ENCODE measurements around the gene COL24A1.

COL24A1 gene

DNA sequence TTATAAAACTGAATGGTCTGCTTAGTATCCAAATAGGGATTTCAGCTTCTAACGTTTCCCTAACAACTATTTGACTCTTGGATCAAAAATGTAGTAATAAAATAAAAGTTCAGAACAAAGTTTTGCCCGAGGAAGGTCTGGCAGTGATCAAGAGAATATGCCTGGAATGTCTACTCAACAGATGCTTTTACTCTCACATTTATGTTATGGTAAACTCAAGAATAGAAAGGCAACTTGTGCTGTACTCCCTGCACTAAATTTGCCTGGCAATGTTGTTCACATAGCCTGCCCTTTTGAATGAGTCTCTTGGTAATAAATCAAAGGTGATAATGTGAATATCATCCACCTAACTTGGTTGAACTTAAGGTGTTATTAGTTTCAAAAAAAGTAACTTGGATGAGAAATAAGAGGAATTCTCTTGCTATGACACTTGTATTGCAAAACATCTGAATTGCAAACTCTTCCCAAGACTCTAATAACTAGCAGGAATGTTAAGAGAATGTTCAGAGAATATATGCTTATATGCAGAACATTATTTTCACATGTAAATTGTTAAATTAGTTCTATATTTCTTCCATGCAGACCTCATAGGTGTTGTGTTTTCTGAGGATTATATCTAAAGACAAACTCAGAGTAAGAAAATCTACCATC, 215.8 kb downstream of the COL24A1 start:
- H3K4me3 Mint-ChIP-seq = no peak overlapping the region

DNA sequence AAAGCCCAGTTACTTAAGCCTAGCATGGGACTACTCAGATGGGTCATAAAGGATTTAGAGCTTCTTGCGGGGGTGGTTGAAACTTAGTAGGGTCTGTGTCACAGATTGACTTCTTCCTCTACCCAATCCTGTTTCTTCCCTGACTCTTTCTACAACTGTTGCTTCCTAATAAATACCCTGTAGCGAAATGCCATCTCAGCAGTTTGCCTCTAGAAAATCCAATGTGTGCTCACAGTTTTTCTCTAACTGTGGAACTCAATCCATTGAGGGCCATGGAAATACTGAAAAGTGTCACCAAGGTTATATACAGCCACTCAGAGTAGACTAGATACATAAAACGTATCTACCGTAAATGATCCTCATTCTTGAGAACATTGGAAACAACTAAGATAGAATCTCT, 217.7 kb downstream of the COL24A1 start:
- Mint-ChIP-seq H3K9me3 (ENCODE audit: low read depth) (no peaks in the 10 kb centered on the region), H3K4me1 (ENCODE audit: low read depth) (no peaks in the 10 kb centered on the region), H3K4me3 (no peak overlapping the region), H3K27me3 (no peaks in the 10 kb centered on the region), H3K36me3 (no peaks in the 10 kb centered on the region), H3K27ac (no peak overlapping the region)

More for the DNA sequence above, 215.8 kb downstream of the COL24A1 start:
- Mint-ChIP-seq H3K4me1 (ENCODE audit: low read depth) (no peaks in the 10 kb centered on the region), H3K27me3 (no peaks in the 10 kb centered on the region), H3K36me3 (no peaks in the 10 kb centered on the region), H3K27ac (no peak overlapping the region), H3K9me3 (ENCODE audit: low read depth) (no peaks in the 10 kb centered on the region)

DNA sequence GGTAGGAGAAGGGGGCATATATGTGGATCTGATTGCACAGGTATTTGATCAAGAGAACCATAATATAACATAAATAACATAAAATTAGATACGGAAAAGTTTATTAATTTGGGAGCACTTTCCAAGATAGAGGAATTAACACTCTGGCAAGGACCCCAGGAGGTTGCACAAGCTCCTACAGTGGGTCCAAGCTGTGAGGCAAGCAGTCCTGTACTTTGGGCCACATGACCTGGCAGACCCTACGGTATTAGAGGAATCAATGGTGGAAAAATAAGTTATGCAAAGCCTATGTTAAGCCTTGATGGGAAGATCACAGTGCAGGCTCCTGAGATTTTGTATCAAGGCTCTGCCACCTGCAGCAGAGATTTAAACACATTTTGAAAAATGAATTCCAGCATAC, 220.1 kb downstream of the COL24A1 start:
- Mint-ChIP-seq H3K27ac (no peak overlapping the region), H3K36me3 (no peaks in the 10 kb centered on the region), H3K4me1 (ENCODE audit: low read depth) (no peaks in the 10 kb centered on the region), H3K4me3 (no peak overlapping the region), H3K9me3 (ENCODE audit: low read depth) (no peaks in the 10 kb centered on the region), H3K27me3 (no peaks in the 10 kb centered on the region)

DNA sequence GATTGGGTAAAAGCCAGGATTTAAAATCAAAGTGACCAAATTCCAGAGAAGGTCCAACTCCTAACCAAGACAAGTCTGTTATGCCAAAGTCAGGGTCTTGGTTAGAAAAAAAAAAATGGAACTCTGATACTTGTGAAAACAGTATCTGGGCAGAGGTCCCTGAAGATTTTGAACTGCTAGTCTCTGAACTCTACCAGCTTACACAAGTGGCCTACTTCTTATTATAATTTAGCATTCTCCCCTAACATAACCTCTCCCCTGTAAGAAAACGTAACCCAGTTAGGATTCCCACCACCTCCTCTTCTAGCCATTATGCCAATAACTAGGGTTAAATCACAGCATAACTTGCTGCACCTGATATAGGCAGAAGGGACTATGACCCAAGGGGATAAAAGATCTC, 220.5 kb downstream of the COL24A1 start:
- Mint-ChIP-seq H3K27me3 (no peaks in the 10 kb centered on the region), H3K4me3 (no peak overlapping the region), H3K36me3 (no peaks in the 10 kb centered on the region), H3K27ac (no peak overlapping the region), H3K4me1 (ENCODE audit: low read depth) (no peaks in the 10 kb centered on the region), H3K9me3 (ENCODE audit: low read depth) (no peaks in the 10 kb centered on the region)

DNA sequence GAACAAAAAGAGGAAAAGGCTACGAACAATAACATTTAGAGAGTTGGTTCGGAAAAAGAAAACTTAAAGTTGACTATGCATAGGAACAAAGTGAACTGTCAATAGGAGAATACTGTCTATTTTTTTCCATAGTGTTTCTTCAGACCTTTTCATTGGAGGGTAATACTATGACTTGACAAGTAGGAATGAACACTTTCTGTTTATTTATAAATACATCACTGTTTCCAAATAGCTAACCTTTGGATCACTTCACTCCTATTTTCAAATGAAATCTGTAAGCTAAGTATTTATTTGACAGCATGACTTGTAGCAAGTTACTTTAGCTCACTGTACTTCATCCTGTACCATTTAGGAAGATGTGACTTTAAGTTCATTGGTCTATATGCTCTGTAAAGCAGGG, 221.3 kb downstream of the COL24A1 start:
- Mint-ChIP-seq H3K27ac (no peak overlapping the region), H3K4me1 (ENCODE audit: low read depth) (no peaks in the 10 kb centered on the region), H3K36me3 (no peaks in the 10 kb centered on the region), H3K9me3 (ENCODE audit: low read depth) (no peaks in the 10 kb centered on the region), H3K4me3 (no peak overlapping the region), H3K27me3 (no peaks in the 10 kb centered on the region)

DNA sequence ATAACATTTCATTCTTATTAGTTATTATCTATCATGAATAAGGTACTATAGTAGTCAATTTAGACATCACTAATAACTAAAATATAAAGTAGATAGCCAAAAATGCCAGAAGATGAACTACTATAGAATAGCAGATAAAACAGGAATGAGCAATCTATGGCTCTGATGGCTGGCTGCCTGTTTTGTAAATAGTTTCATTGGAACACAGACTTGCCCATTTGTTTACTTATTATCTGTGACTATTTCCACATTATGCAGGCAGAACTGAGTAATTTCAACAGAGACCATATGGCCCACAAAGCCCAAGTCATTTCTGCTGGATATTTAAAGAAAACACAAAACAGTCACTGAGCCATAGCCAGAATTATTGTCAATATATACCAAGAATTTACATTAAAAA, 222.1 kb downstream of the COL24A1 start:
- Mint-ChIP-seq H3K27me3 (no peaks in the 10 kb centered on the region), H3K36me3 (no peaks in the 10 kb centered on the region), H3K4me3 (no peak overlapping the region), H3K9me3 (ENCODE audit: low read depth) (no peaks in the 10 kb centered on the region), H3K4me1 (ENCODE audit: low read depth) (no peaks in the 10 kb centered on the region), H3K27ac (no peak overlapping the region)

DNA sequence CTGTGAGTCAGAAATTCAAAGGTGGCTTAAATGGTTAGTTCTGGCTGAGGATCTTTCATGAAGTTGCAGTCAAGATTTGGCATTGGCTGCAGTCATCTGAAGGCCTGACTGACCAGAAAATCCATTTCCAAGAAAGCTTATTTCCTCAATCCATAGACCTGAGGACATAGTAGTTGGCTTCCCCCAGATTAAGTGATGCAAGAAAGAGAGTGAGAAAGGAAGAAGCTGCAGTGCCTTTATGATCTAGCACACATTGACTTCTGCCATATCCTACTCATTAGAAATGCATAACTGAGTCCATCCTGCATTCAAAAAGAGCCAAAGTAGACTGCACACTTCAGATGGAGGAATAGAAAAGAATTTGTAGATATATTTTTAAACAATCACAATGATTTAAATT, 222.6 kb downstream of the COL24A1 start:
- Mint-ChIP-seq H3K36me3 (no peaks in the 10 kb centered on the region), H3K4me3 (no peak overlapping the region), H3K27me3 (no peaks in the 10 kb centered on the region), H3K4me1 (ENCODE audit: low read depth) (no peaks in the 10 kb centered on the region), H3K9me3 (ENCODE audit: low read depth) (no peaks in the 10 kb centered on the region), H3K27ac (no peak overlapping the region)

DNA sequence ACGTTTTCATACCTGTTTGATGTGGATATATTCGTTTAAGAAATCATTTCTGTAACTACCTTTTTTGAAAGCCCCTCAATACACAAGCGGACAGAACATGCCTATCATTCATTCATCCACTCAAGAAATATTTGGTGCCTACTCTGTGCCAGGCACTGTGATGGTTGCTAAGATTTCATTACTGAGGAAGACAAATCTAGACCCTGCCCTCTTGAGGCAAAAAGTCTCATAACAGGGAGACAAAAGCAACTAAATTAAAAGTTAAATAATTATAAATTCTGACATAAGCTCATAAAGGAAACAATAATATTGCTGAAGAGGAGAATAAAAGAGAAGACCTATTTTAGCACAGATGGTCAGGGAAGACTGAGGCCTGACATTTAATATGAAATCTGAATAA, 244.8 kb downstream of the COL24A1 start:
- H3K4me3 Mint-ChIP-seq = no peak overlapping the region
- H3K27me3 Mint-ChIP-seq = no peaks in the 10 kb centered on the region
- H3K4me1 Mint-ChIP-seq (ENCODE audit: low read depth) = no peaks in the 10 kb centered on the region
- H3K36me3 Mint-ChIP-seq = no peaks in the 10 kb centered on the region
- no peak overlapping the region for H3K27ac Mint-ChIP-seq
- H3K9me3 Mint-ChIP-seq (ENCODE audit: low read depth) = no peaks in the 10 kb centered on the region

DNA sequence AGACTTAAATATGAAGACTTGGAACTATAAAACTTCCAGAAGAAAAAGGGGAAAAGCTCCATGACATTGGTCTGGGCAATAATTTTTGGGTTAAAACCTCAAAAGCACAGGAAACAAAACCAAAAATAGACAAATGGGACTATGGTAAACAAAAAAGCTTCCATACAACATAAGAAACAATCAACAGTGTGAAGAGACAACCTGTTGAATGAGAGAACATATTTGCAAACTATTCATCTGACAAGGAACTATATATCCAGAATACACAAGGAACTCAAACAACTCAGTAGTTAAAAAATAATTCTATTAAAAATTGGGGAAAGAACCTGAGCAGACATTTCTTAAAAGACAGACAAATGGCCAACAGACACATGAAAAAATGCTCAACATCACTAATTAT, 255.7 kb downstream of the COL24A1 start:
- no peak overlapping the region for H3K27ac Mint-ChIP-seq
- no peaks in the 10 kb centered on the region for H3K9me3 Mint-ChIP-seq (ENCODE audit: low read depth)
- H3K36me3 Mint-ChIP-seq = no peaks in the 10 kb centered on the region
- no peaks in the 10 kb centered on the region for H3K27me3 Mint-ChIP-seq
- H3K4me1 Mint-ChIP-seq (ENCODE audit: low read depth) = no peaks in the 10 kb centered on the region
- no peak overlapping the region for H3K4me3 Mint-ChIP-seq

DNA sequence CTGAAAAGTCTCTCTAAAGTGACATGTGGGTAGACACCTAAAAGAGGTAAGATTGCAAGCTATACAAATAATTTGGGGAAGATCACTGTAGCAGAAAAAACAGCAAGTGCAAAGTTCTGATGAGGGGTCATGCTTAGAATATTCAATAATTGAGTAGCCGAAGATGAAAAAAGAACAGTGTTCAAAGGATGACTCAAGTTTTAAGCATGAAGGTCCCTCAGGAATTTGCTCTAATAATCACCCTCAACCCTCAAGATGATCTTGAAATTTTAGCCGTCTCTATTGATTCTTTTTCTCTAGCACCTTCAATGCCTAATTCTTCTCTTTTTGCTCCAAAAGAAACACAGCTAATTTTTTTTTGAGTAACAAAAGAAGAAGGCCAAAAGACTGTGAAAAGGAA, 257.7 kb downstream of the COL24A1 start:
- H3K4me3 Mint-ChIP-seq = no peak overlapping the region
- H3K9me3 Mint-ChIP-seq (ENCODE audit: low read depth) = no peaks in the 10 kb centered on the region
- H3K36me3 Mint-ChIP-seq = no peaks in the 10 kb centered on the region
- no peak overlapping the region for H3K27ac Mint-ChIP-seq
- no peaks in the 10 kb centered on the region for H3K27me3 Mint-ChIP-seq
- H3K4me1 Mint-ChIP-seq (ENCODE audit: low read depth) = no peaks in the 10 kb centered on the region

DNA sequence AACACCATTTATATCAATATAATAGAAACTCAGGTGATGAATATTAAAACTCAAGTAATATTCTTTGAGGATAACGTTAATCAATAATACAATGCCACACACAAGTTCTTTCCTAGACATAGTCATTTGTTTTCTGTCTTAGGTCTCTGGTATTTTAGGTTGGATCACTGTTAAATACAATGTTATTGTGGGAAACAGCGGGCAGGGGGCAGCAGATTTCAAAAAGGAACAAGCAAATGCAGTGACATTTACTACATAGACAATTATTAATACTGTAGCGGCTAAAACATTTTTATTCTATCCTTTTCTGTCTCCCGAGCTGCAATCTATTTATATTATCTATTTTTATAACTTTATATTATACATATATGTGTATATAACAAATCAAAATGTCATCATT, 261.9 kb downstream of the COL24A1 start:
- Mint-ChIP-seq H3K27ac (no peak overlapping the region), H3K4me1 (ENCODE audit: low read depth) (no peaks in the 10 kb centered on the region), H3K4me3 (no peak overlapping the region), H3K36me3 (no peaks in the 10 kb centered on the region), H3K27me3 (no peaks in the 10 kb centered on the region), H3K9me3 (ENCODE audit: low read depth) (no peaks in the 10 kb centered on the region)

DNA sequence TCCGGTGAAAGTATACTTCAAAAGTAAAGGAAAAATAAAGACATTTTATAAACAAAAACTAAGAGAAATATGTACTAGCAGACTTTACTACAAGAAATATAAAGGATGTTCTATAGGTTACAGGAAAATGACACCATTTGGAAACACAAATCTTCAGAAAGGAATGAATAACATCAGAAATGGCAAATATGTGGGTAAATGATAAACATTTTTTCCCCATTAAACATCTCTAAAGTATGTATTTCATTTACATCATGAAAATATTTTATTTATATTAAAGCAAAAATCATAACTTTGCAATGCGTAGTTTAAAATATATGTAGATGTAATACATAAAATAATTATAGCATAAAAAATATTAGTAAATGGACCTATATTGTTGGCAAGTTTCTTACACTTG, 264.2 kb downstream of the COL24A1 start:
- Mint-ChIP-seq H3K27ac (no peak overlapping the region), H3K36me3 (no peaks in the 10 kb centered on the region), H3K27me3 (no peaks in the 10 kb centered on the region), H3K4me1 (ENCODE audit: low read depth) (no peaks in the 10 kb centered on the region), H3K9me3 (ENCODE audit: low read depth) (no peaks in the 10 kb centered on the region), H3K4me3 (no peak overlapping the region)

DNA sequence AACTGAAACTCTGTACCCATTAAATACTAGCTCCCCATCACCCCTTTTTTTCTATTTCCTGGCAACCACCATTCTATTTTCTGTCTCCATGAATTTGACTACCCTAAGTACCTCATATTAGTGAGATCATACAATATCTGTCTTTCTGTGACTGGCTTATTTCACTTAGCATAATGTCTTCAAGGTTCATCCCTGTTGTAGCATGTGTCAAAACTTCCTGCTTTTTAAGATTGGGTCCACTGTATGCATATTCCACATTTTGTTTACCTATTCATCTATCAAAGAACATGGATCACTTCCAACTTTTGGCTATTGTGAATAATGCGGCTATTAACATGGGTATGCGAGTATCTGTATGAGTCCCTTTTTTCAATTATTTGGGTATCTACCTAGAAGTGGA, 266.7 kb downstream of the COL24A1 start:
- Mint-ChIP-seq H3K9me3 (ENCODE audit: low read depth) (no peaks in the 10 kb centered on the region), H3K4me1 (ENCODE audit: low read depth) (no peaks in the 10 kb centered on the region), H3K27ac (no peak overlapping the region), H3K4me3 (no peak overlapping the region), H3K27me3 (no peaks in the 10 kb centered on the region), H3K36me3 (no peaks in the 10 kb centered on the region)

DNA sequence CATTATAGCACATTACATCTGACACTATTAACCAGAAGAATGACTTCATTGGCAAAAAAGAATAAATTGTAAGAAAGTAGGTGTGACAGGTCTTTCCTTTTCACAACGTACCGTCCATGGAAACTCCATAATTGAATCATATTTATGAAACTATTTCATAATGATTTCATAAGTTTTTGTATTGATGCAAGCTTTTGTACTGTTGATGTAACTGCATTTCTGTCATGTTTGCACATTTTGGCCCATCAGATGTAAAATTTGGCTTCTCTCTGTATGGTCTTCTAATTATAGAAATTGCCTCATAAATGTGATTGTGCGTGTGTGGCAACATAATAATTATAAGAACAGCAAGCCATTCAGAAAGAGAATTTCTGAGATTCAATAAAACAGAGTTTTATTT, 267.7 kb downstream of the COL24A1 start:
- H3K4me3 Mint-ChIP-seq = no peak overlapping the region
- H3K4me1 Mint-ChIP-seq (ENCODE audit: low read depth) = no peaks in the 10 kb centered on the region
- no peaks in the 10 kb centered on the region for H3K9me3 Mint-ChIP-seq (ENCODE audit: low read depth)
- no peaks in the 10 kb centered on the region for H3K27me3 Mint-ChIP-seq
- H3K27ac Mint-ChIP-seq = no peak overlapping the region
- no peaks in the 10 kb centered on the region for H3K36me3 Mint-ChIP-seq

DNA sequence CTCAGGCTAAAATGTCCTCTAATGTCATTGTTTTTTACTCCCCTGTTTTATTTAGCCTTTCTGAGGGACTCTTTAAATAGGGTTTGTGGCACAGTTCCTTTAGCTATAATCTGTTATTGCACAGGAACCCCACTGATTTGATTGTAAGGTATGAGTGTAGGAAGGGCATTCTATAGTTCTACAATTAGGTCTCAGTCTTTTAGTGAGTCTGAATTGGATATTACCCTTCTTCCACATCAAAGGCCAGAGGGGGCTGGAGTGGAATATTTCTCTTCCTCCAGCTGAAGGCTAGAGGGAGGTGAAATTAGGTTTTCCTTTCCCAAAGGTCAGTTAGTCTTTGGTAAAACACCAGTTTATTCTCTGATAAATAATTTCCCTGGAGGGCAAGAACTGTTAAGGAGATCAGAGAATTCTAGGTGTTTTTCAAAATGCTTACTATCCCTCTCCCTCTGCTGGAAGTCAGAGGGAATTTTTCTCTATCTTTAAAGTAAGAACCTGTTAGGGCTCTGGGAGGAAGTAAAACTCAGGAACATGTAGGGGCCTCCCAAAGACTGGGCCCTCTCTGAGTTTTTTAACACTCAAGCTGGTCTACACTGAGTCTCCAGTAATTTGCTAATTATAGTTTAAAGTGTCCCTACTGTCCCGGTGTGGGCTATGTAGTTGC, 272.1 kb downstream of the COL24A1 start:
- H3K4me1 Mint-ChIP-seq (ENCODE audit: low read depth) = no peaks in the 10 kb centered on the region
- no peaks in the 10 kb centered on the region for H3K27me3 Mint-ChIP-seq
- H3K27ac Mint-ChIP-seq = no peak overlapping the region
- H3K9me3 Mint-ChIP-seq (ENCODE audit: low read depth) = no peaks in the 10 kb centered on the region
- H3K36me3 Mint-ChIP-seq = no peaks in the 10 kb centered on the region
- H3K4me3 Mint-ChIP-seq = no peak overlapping the region

DNA sequence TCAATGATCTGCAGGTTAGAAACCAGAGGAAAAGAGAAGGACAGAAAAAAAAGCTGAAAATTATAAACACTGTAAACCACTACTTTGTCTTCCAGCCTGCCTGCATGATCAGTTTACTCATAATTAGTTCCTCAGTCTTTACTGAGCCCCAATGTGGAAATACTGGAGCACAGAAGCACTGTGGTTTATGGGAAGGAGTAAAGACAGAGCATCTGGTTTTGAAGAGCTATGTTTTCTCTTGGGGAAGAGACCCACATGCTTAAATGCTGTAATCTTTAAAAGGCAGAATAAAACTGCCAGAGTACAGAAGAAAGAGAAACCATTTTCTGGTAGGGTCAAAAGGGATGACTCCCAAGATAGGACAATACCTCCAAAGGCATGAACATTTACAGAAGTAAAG, 289.4 kb downstream of the COL24A1 start:
- Mint-ChIP-seq H3K36me3 (no peaks in the 10 kb centered on the region), H3K9me3 (ENCODE audit: low read depth) (no peaks in the 10 kb centered on the region), H3K4me3 (no peak overlapping the region), H3K27ac (no peak overlapping the region), H3K27me3 (peaks cover 1% of the 10 kb centered on the region), H3K4me1 (ENCODE audit: low read depth) (no peaks in the 10 kb centered on the region)
